ENCODE results near the gene ARHGAP9.
"Not testable (repeated sequence)": the region's sequence is repeated elsewhere in the genome, so short reads cannot be mapped to it uniquely, and the experiment has no call there.

ARHGAP9 gene

DNA sequence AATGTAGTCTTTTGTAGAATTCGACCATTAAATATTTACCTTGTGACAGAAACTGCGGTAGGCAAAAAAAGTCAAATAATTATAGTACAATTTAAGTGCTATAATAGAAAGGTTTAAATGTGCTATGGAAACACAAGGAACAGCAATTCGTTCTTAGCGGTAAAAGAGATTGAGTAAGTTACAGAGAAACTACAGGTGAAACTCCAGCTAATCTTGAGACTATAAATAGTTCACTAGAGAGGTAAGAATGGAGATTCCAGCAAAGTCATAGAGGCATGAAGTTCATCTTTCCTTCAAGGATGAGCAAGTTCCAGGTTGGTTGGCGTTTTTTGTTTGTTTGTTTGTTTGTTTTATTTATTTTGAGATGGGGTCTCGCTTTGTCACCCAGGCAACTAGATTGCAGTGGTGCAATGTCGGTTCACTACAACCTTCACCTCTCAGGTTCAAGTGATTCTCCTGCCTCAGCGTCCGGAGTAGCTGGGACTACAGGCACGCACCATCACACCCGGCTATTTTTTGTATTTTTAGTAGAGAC lies 47.9 kb downstream of the ARHGAP9 start:
- Histone ChIP-seq H3K36me3 (no peaks in the 10 kb centered on the region), H3K27me3 (ENCODE audit: insufficient read depth, low read depth, severe bottlenecking) (no peaks in the 10 kb centered on the region), H3K9me3 (ENCODE audit: severe bottlenecking) (no peaks in the 10 kb centered on the region), H3K4me3 (ENCODE audit: low read depth, low read length) (peak overlapping the region; percentile 64), H3K27ac (peak overlapping the region; percentile 80)
- TF ChIP-seq, protein P1, sequence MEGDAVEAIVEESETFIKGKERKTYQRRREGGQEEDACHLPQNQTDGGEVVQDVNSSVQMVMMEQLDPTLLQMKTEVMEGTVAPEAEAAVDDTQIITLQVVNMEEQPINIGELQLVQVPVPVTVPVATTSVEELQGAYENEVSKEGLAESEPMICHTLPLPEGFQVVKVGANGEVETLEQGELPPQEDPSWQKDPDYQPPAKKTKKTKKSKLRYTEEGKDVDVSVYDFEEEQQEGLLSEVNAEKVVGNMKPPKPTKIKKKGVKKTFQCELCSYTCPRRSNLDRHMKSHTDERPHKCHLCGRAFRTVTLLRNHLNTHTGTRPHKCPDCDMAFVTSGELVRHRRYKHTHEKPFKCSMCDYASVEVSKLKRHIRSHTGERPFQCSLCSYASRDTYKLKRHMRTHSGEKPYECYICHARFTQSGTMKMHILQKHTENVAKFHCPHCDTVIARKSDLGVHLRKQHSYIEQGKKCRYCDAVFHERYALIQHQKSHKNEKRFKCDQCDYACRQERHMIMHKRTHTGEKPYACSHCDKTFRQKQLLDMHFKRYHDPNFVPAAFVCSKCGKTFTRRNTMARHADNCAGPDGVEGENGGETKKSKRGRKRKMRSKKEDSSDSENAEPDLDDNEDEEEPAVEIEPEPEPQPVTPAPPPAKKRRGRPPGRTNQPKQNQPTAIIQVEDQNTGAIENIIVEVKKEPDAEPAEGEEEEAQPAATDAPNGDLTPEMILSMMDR (IDR thresholded peaks at IDR 0.05; ENCODE audit: low read depth, low read length) = no peak
- no peak for DNase-seq

DNA sequence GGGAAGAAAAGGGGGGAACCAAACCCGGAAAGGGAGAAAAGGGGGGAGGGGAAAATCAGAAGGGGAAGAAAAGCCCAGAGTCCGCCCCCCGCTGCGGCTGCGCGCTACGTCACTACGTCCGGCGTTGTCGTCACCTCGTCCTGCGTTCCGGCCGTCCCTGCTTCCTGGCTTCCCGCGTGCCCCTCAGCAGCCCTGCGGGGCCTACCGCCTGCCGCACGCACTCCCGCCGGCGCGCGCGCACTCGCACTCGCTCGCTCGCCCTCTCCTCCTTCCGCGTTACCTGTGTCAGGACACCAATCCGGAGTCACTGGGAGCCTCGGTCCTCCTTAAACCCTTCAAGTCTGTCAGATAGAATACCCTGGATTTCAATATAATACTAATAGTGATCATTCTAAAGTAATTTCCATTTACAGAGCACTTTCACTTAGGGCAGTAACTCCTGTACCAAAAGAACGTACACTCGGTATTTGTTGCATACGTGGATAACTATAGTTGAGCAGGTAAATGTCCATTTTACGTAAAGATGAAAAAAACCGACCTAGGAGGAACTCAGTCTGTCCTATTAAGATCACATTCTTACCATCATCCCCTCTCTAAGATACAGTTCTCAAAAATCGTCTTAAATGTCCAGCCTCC lies 48.6 kb downstream of the ARHGAP9 start, which contains the start of gene R3HDM2:
Gene R3HDM2 (minus strand): TSS at position 113 of the 636 bp plus-strand sequence. CDS start 120,615 bp downstream, outside the sequence.
- peak within 1 kb of the TSS; percentile 84 for H3K27ac ChIP-seq

DNA sequence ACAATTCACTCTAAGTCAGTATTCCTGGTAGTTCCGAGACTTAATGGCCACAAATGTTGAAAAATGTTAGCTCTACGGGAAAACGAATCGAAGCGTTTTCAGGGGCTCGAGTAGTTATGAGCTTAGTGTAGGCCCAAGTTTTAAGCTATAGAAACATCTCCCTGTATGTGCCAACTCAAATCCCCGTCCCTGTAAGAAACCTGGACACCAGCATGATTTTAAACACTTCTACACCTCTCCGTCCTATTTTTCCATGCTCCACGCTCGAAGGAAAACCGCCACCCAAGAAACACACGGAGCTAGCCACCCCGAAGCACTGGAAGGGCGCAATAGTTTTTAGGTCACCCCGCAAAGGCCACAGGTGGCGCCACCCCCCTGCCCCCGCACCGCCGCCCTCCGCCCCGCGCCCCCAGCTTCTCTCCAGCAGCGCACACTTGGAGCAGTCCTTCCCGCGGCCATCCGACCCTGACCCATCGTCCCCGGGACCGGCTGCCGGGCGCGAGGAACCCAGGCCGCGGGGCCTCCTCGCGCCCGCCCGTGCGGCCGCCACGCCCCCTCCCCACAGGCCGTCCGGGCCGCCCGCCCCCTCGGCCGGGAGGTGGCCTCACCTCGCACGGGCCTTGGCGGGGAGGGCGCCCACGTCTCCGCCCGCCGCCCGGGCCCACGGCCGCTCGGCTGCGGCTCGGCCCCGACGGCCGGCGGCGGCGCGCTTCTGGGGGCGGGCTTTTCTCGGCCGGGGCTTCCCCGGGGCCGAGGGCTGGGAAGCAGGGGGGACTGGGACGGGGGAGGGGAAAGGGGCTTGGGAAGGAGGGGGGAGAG lies 49.3 kb downstream of the ARHGAP9 start:
- no peaks in the 10 kb centered on the region for H3K9me3 ChIP-seq (ENCODE audit: severe bottlenecking)
- H3K36me3 ChIP-seq = 0 out of 2 replicates have a peak, but pooled peaks cover 3% of the 10 kb centered on the region
- TF ChIP-seq, protein P1 (IDR thresholded peaks at IDR 0.05; ENCODE audit: low read depth, low read length) = no peak
- H3K4me3 ChIP-seq (ENCODE audit: low read depth, low read length) = peak overlapping the region; percentile 64
- no peak for DNase-seq
- no peaks in the 10 kb centered on the region for H3K27me3 ChIP-seq (ENCODE audit: insufficient read depth, low read depth, severe bottlenecking)
- H3K27ac ChIP-seq = peak overlapping the region; percentile 84

More for the DNA sequence above, 48.6 kb downstream of the ARHGAP9 start, which contains the start of gene R3HDM2:
- Histone ChIP-seq H3K4me3 (ENCODE audit: low read depth, low read length) (peak within 1 kb of the TSS; percentile 64), H3K9me3 (ENCODE audit: severe bottlenecking) (no peaks in the 10 kb centered on the region), H3K36me3 (no peaks in the 10 kb centered on the region), H3K27me3 (ENCODE audit: insufficient read depth, low read depth, severe bottlenecking) (no peaks in the 10 kb centered on the region)
- peak; percentile 98 for DNase-seq
- TF ChIP-seq, protein P1 (IDR thresholded peaks at IDR 0.05; ENCODE audit: low read depth, low read length) = no peak

DNA sequence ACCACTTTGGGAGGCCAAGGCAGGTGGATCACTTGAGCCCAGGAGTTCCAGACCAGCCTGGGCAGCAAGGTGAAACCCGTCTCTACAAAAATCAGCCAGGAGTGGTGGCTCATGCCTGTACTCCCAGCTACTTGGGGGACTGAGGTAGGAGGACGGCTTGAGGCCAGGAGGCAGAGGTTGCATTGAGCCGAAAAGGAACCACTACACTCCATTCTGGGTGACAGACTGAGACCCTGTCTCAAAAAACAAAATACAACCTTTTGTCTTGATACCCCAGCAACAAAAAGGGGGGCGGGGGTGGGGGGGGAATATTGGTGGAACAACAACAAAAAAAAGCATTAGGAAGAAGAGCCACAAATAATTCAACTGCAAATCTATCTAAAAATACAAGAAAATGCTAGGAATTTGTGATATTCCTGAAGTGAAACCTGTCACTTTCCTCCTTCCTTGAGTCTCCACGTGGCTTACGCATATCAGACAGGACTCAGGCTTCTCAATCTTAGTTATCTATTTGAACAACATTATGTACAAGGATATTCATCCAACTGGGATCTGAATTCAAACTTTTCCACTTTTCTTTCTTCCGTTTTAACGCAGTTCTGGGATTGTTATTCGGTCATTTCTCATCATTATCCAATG lies 50.1 kb downstream of the ARHGAP9 start:
- Histone ChIP-seq H3K4me3 (ENCODE audit: low read depth, low read length) (peak overlapping the region; percentile 64), H3K36me3 (0 out of 2 replicates have a peak, but pooled peaks cover 4% of the 10 kb centered on the region), H3K27ac (peak overlapping the region; percentile 84), H3K27me3 (ENCODE audit: insufficient read depth, low read depth, severe bottlenecking) (no peaks in the 10 kb centered on the region), H3K9me3 (ENCODE audit: severe bottlenecking) (peaks cover 2% of the 10 kb centered on the region)
- DNase-seq = no peak
- TF ChIP-seq, protein P1 (IDR thresholded peaks at IDR 0.05; ENCODE audit: low read depth, low read length) = no peak

DNA sequence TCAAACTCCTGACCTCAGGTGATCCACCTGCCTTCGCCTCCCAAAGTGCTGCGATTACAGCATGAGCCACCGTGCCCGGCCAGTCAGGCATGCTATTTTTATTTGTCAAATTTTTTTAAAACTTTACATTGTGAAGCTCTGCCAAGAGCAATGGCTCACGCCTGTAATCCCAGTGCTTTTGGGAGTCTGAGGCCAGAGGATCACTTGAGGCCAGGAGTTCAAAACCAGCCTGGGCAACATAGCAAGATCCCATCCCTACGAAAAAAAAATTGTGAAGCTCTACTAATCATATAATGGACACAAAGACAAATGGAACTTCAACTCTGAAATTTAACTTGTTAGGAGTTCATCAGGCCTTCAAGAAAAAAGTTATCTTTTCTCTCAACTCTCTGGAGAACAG lies 50.7 kb downstream of the ARHGAP9 start:
- Histone ChIP-seq H3K9me3 (ENCODE audit: severe bottlenecking) (peaks cover 2% of the 10 kb centered on the region), H3K36me3 (0 out of 2 replicates have a peak, but pooled peaks cover 4% of the 10 kb centered on the region), H3K27ac (no peak overlapping the region), H3K4me3 (ENCODE audit: low read depth, low read length) (no peak overlapping the region), H3K27me3 (ENCODE audit: insufficient read depth, low read depth, severe bottlenecking) (no peaks in the 10 kb centered on the region)
- TF ChIP-seq, protein P1 (IDR thresholded peaks at IDR 0.05; ENCODE audit: low read depth, low read length) = no peak
- DNase-seq = no peak

DNA sequence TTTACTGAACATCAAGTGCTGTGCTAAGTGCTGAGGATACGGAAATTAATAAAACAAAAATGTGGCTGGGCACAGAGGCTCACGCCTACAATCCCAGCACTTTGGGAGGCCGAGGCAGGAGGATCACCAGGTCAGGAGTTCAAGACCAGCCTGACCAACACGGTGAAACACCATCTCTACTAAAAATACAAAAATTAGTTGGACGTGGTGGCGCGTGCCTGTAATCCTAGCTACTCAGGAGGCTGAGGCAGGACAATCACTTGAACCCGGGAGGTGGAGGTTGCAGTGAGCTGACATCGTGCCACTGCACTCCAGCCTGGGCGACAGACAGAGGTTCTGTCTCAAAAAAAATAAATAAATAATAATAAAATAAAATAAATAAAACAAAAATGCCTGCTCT lies 52.7 kb downstream of the ARHGAP9 start:
- not testable (repeated sequence) for H3K9me3 ChIP-seq (ENCODE audit: severe bottlenecking); DNase-seq; H3K4me3 ChIP-seq (ENCODE audit: low read depth, low read length); H3K27ac ChIP-seq; H3K27me3 ChIP-seq (ENCODE audit: insufficient read depth, low read depth, severe bottlenecking)
- H3K36me3 ChIP-seq = peaks cover 11% of the 10 kb centered on the region

Data from WERI-Rb-1 (cell line).